ENCODE measurements around the gene NFIA. TPM values are rescaled to one million over a fixed set of nuclear protein-coding genes. Genes with fewer than 3 reads are reported as not detected.
A peak's percentile ranks its signal among the peaks of the same experiment; 100 is the strongest.

NFIA gene
- total RNA-seq, 1 experiment from 2014 or later = 12.7 TPM

- peaks cover 33% of the 10 kb centered on the region for H3K4me1 ChIP-seq (ENCODE audit: insufficient read depth, low read length)
- no peak overlapping the region for H3K4me3 ChIP-seq (ENCODE audit: low read length)
- no peak overlapping the region for H3K9ac ChIP-seq (ENCODE audit: low read length)
- H3K27ac ChIP-seq (ENCODE audit: low read length) = no peak overlapping the region
- CTCF ChIA-PET = no interaction called here
- no peak for DNase-seq
- no peaks in the 10 kb centered on the region for H3K79me2 ChIP-seq (ENCODE audit: low read length)
- no peaks in the 10 kb centered on the region for H4K20me1 ChIP-seq (ENCODE audit: low read length)
- no peak overlapping the region for H3K4me2 ChIP-seq (ENCODE audit: low read length)
- H3K9me2 ChIP-seq (replicated peaks; ENCODE audit: low read length) = no peaks in the 10 kb centered on the region
- POLR2A ChIA-PET (ENCODE audit: unreplicated experiment) = no interaction called here
- no TSS peak for BruUV-seq (replicated peaks)
- H3K9me3 ChIP-seq (ENCODE audit: low read length) = no peaks in the 10 kb centered on the region
- no peak overlapping the region for H2AFZ ChIP-seq (ENCODE audit: low read length)
- H3K27me3 ChIP-seq (ENCODE audit: low read length) = no peaks in the 10 kb centered on the region
- no peaks in the 10 kb centered on the region for H3K36me3 ChIP-seq (ENCODE audit: low read depth, low read length)
- intact Hi-C loops (cut with micrococcal nuclease) = loop anchor here (10.0 kb wide), 1 partner anchor 317 kb away; no protein-coding TSS in a partner anchor
- ATAC-seq = no peak
- TF ChIP-seq EZH2phosphoT487 (IDR thresholded peaks at IDR 0.05; ENCODE audit: borderline replicate concordance, low read length) (no peak), EZH2 (IDR thresholded peaks at IDR 0.05; ENCODE audit: low read length, unreplicated experiment) (no peak)
- no peaks in the 10 kb centered on the region for H3F3A ChIP-seq (ENCODE audit: low read length, unreplicated experiment)
Observed at GRCh38 chr1:61327436-61327835, 245.1 kb downstream of the NFIA start.

DNA sequence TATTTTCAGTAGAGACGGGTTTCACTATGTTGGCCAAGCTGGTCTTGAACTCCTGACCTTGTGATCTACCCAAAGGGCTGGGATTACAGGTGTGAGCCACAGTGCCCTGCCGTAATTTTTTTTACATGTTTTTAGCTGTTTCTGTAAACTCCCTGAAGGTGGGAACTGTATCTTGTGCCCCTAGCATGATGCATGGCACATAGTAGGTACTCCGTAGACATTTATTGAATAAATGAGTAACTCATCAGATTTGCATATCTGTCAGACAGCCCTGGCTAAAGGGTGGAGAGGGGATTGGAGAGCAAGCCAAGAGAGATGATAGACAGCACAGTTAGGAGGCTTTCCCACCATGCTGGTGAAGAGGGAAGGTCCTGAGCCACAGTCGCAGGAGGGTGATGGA lies 247.2 kb downstream of the NFIA start:
- no peaks in the 10 kb centered on the region for H3K79me2 ChIP-seq (ENCODE audit: low read length)
- H3K9me2 ChIP-seq (replicated peaks; ENCODE audit: low read length) = no peaks in the 10 kb centered on the region
- BruUV-seq (replicated peaks) = no TSS peak
- no peak for TF ChIP-seq EZH2 (IDR thresholded peaks at IDR 0.05; ENCODE audit: low read length, unreplicated experiment)
- TF ChIP-seq CTCF (conservative IDR thresholded peaks at IDR 0.05; ENCODE audit: low read depth, low read length) = no peak
- no peak for TF ChIP-seq EZH2phosphoT487 (IDR thresholded peaks at IDR 0.05; ENCODE audit: borderline replicate concordance, low read length)
- CTCF ChIA-PET = no interaction called here
- H3K4me3 ChIP-seq (ENCODE audit: low read length) = no peak overlapping the region
- no peak for DNase-seq
- no peaks in the 10 kb centered on the region for H3F3A ChIP-seq (ENCODE audit: low read length, unreplicated experiment)
- H3K27ac ChIP-seq (ENCODE audit: low read length) = peak overlapping the region; percentile 66
- intact Hi-C loops (cut with micrococcal nuclease) = loop anchor here (10.0 kb wide), 1 partner anchor 315 kb away; no protein-coding TSS in a partner anchor
- H3K4me2 ChIP-seq (ENCODE audit: low read length) = peak overlapping the region; percentile 50; the same call in 1 of the 2 replicates
- no peak for ATAC-seq
- no peaks in the 10 kb centered on the region for H3K36me3 ChIP-seq (ENCODE audit: low read depth, low read length)
- no peak overlapping the region for H3K9ac ChIP-seq (ENCODE audit: low read length)
- H3K4me1 ChIP-seq (ENCODE audit: insufficient read depth, low read length) = peaks cover 14% of the 10 kb centered on the region
- POLR2A ChIA-PET (ENCODE audit: unreplicated experiment) = no interaction called here
- no peaks in the 10 kb centered on the region for H3K27me3 ChIP-seq (ENCODE audit: low read length)
- no peaks in the 10 kb centered on the region for H4K20me1 ChIP-seq (ENCODE audit: low read length)
- 0 out of 2 replicates have a peak overlapping the region, but pooled peaks have one; percentile 15 for H2AFZ ChIP-seq (ENCODE audit: low read length)
- no peaks in the 10 kb centered on the region for H3K9me3 ChIP-seq (ENCODE audit: low read length)

DNA sequence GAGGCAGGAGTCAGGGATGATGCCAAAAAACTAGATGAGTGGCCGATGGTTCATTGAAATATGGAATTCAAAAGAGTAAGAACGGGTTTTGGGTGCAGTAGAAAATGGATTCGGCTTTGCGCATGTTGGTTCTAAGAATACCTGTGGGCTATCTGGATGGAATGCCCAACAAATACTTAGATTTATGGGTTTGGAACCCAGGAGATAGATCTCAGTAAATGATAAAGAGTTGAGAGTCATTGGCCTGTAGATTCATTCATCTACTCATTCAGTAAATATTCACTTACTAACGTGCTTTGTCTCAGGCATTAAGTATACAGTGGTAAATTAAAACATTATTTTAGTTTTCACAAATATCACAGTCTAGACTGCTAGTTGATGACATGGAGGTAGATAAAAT lies 247.7 kb downstream of the NFIA start:
- H3K79me2 ChIP-seq (ENCODE audit: low read length) = no peaks in the 10 kb centered on the region
- intact Hi-C loops (cut with micrococcal nuclease) = no loop called here
- H3K9ac ChIP-seq (ENCODE audit: low read length) = no peak overlapping the region
- ChIA-PET CTCF (no interaction called here), POLR2A (ENCODE audit: unreplicated experiment) (no interaction called here)
- H3F3A ChIP-seq (ENCODE audit: low read length, unreplicated experiment) = no peaks in the 10 kb centered on the region
- peaks cover 13% of the 10 kb centered on the region for H3K4me1 ChIP-seq (ENCODE audit: insufficient read depth, low read length)
- peak overlapping the region; percentile 66 for H3K27ac ChIP-seq (ENCODE audit: low read length)
- TF ChIP-seq EZH2phosphoT487 (IDR thresholded peaks at IDR 0.05; ENCODE audit: borderline replicate concordance, low read length) (no peak), EZH2 (IDR thresholded peaks at IDR 0.05; ENCODE audit: low read length, unreplicated experiment) (no peak), CTCF (conservative IDR thresholded peaks at IDR 0.05; ENCODE audit: low read depth, low read length) (no peak)
- no peaks in the 10 kb centered on the region for H3K9me2 ChIP-seq (replicated peaks; ENCODE audit: low read length)
- no peak overlapping the region for H3K4me3 ChIP-seq (ENCODE audit: low read length)
- DNase-seq (peak; percentile 80), ATAC-seq (no peak)
- H3K4me2 ChIP-seq (ENCODE audit: low read length) = peak overlapping the region; percentile 50; the same call in 1 of the 2 replicates
- no peaks in the 10 kb centered on the region for H4K20me1 ChIP-seq (ENCODE audit: low read length)
- no peaks in the 10 kb centered on the region for H3K9me3 ChIP-seq (ENCODE audit: low read length)
- 0 out of 2 replicates have a peak overlapping the region, but pooled peaks have one; percentile 15 for H2AFZ ChIP-seq (ENCODE audit: low read length)
- no peaks in the 10 kb centered on the region for H3K36me3 ChIP-seq (ENCODE audit: low read depth, low read length)
- BruUV-seq (replicated peaks) = no TSS peak
- no peaks in the 10 kb centered on the region for H3K27me3 ChIP-seq (ENCODE audit: low read length)

Measured in PC-3 (cell line).